NB4 (cell line): ENCODE measurements around the gene ZBBX.

Source experiments
- DNase-seq: peaks from one replicate; pipeline ENCODE4 v3.0.0; 2010; ENCODE audit warnings: low read depth
- H3K4me3 ChIP-seq: one replicate; pipeline ENCODE4 v1.5.1; 2011; ENCODE audit warnings: mild to moderate bottlenecking, low read depth, low read length, moderate library complexity
- MYC ChIP-seq: IDR thresholded peaks from 2 replicates; pipeline ENCODE4 v1.6.1; 2011; ENCODE audit warnings: low read depth, low read length
- POLR2A ChIP-seq: IDR thresholded peaks from 2 replicates; pipeline ENCODE4 v1.6.1; 2011; ENCODE audit warnings: mild to moderate bottlenecking; ENCODE audit not compliant: insufficient read length; ENCODE audit errors: extremely low read depth
- TF ChIP-seq, protein P1 (sequence below): IDR thresholded peaks from 2 replicates; pipeline ENCODE4 v1.6.1; 2011; ENCODE audit warnings: low read depth, low read length
- TF ChIP-seq, protein P2 (sequence below): IDR thresholded peaks from one replicate; pipeline ENCODE4 v1.5.1; 2012; ENCODE audit warnings: low read depth, low read length

Gene ZBBX

DNA sequence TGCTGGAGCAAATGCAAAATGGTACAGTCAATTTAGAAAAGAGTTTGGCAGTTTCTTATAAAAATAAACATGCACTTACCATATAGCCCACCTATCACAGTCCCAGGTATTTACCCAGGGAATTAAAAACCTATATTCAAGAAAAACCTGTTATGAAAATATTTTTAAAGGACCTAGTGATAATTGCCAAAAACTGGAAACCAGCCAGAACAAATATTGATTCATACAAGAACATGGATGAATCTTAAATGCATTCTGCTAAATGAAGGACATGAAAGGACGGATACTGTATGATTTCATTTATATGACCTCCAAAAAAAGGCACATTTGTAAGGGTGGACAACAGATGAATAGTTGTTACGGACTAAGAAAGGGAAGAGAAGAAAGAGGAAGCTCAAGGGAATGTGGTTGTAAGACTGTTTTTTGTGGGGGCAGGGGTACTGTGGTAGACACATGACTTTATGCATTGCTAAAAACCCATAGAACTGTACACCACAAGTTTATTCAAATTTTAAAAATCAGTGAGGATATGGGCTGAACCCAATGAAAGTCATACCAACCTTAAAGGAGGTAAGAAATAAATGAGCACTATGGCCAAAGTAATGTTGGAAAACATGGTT is 61.0 kb downstream of the ZBBX start:
- no peak overlapping the region for H3K4me3 ChIP-seq
- TF ChIP-seq, protein P1, sequence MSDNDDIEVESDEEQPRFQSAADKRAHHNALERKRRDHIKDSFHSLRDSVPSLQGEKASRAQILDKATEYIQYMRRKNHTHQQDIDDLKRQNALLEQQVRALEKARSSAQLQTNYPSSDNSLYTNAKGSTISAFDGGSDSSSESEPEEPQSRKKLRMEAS = 0 out of 2 replicates have a peak, but pooled peaks have one; percentile 7
- no peak for TF ChIP-seq POLR2A
- DNase-seq = peak; percentile 63

DNA sequence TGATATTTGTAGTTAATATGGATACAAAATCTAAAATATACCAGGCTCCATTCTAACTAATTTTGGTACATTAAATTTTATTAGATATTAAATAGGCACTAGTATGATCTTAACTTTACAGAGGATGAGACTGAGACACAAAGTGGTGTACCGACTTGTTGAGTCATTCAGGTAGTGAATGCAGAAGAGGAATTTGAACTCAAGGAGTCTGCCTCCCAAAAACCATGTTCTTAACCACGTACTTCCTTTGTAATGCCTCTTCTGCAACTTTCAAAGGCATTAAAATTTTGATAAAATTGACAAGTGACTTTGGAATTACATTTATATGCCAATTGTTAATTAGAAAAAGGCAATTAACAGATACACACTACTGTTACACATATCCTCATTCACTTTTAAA is 61.8 kb downstream of the ZBBX start:
- H3K4me3 ChIP-seq = no peak overlapping the region
- peak; percentile 49 for DNase-seq
- TF ChIP-seq, protein P2, sequence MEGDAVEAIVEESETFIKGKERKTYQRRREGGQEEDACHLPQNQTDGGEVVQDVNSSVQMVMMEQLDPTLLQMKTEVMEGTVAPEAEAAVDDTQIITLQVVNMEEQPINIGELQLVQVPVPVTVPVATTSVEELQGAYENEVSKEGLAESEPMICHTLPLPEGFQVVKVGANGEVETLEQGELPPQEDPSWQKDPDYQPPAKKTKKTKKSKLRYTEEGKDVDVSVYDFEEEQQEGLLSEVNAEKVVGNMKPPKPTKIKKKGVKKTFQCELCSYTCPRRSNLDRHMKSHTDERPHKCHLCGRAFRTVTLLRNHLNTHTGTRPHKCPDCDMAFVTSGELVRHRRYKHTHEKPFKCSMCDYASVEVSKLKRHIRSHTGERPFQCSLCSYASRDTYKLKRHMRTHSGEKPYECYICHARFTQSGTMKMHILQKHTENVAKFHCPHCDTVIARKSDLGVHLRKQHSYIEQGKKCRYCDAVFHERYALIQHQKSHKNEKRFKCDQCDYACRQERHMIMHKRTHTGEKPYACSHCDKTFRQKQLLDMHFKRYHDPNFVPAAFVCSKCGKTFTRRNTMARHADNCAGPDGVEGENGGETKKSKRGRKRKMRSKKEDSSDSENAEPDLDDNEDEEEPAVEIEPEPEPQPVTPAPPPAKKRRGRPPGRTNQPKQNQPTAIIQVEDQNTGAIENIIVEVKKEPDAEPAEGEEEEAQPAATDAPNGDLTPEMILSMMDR = no peak
- TF ChIP-seq POLR2A (no peak), MYC (no peak)
- TF ChIP-seq, protein P1 = no peak

DNA sequence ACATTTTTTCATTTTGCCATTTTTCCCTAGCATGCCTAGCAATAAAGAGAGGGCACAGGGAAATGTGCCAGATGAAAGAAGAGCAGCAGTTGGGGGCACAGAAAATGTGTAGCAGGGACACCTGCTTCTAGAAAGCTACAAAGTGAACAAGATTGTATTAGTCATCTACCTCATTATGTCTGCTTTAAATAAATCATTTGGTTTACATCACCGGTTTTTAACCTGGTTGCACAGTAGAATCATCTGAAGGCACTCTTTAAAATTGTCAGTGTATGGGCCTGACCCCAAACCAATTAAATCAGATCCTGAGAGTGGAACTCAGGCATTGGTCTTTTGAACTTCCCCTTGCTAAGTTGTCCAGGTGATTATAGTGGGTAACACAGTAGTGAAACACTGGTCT is 73.8 kb downstream of the ZBBX start:
- DNase-seq = no peak
- TF ChIP-seq, protein P2 = no peak
- TF ChIP-seq, protein P1 = no peak
- TF ChIP-seq MYC (no peak), POLR2A (no peak)

DNA sequence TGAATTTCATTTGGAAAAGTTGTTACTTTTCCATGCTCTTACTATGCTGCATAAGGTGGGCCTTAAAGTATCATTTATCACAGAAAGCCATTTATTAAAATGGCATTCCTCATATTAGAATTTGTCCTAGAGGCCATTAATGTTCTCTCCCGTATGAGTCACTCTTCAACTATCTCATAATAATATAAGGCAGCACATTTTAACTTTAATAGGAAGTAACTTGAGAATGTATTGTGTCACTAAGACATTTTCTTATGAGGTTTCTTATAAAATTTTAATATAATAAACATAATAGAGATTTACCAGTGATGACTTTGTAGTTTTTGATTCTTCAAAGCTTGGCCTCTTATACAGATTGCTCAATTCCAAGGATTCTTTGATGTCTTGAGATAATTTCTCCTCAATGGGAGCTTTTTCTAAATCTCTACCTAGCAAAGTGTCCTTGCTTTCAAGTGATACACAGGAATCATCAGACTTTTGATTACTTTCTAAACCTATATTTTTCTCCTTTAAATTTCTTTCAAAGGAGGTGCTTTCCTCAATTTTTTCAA is 74.7 kb downstream of the ZBBX start:
- H3K4me3 ChIP-seq = no peak overlapping the region
- no peak for TF ChIP-seq MYC
- TF ChIP-seq, protein P1 = no peak
- no peak for TF ChIP-seq POLR2A
- TF ChIP-seq, protein P2 = no peak
- DNase-seq = no peak

More for the DNA sequence above, 73.8 kb downstream of the ZBBX start:
- no peak overlapping the region for H3K4me3 ChIP-seq

DNA sequence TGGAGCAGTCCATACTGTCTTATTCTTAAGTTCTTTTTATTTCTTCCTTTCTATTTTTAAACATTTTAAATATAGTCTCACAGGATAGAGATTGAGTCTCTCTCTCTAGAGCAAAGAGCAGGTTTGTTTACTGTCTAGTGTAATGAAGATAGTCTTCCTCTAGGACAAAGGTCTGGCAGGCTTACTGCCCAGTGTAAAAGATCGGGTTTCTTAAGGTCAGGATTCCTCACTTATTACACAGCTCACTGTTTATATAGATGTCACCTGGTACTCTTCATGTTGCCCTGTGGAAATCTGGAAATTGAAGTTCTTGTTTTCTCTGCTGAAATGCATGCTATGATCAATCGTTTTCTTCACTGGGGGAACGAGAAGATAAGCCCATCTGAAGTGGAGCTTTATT is 76.0 kb downstream of the ZBBX start:
- no peak overlapping the region for H3K4me3 ChIP-seq
- DNase-seq = no peak
- TF ChIP-seq POLR2A = no peak
- TF ChIP-seq MYC = no peak
- TF ChIP-seq, protein P2 = no peak
- TF ChIP-seq, protein P1 = no peak

DNA sequence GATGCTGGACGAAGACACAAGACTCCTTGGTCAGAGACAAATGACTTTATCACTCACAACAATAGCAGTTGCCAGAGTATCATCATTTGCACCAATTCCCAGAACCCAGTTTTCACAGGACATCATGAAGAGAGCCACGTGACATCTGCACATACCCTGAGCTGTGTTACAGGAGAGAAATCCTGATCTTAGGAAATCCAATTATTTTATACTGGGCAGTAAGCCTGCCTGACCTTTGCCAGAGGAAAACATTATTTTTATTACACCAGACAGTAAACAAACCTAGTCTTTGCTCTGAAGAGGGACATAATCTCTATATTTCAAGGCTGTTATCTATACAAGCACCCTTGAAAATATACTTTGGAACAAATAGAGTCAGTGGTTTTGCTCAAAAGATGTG is 77.4 kb downstream of the ZBBX start:
- no peak for DNase-seq
- TF ChIP-seq POLR2A = no peak
- TF ChIP-seq, protein P2 = no peak
- TF ChIP-seq, protein P1 = no peak
- no peak for TF ChIP-seq MYC
- no peak overlapping the region for H3K4me3 ChIP-seq
